Neural crest cell (in vitro differentiated cells): ENCODE results near the gene NEBL. TPM values are rescaled to one million over a fixed set of nuclear protein-coding genes. Genes with fewer than 3 reads are reported as not detected.

ENCODE experiments used
- DNase-seq: peaks from one replicate; pipeline ENCODE4 v3.0.0; 2021; ENCODE audit warnings: low read depth, mixed read lengths, low spot score
- H3K27ac Mint-ChIP-seq: one replicate; pipeline ENCODE4 v1.8.0; 2021; ENCODE audit warnings: mild to moderate bottlenecking, mixed read lengths; ENCODE audit not compliant: unreplicated experiment
- H3K27me3 Mint-ChIP-seq: 2 replicates; pipeline ENCODE4 v1.8.0; 2021; ENCODE audit warnings: low read depth, mild to moderate bottlenecking, mixed read lengths
- H3K36me3 Mint-ChIP-seq: 2 replicates; pipeline ENCODE4 v1.8.0; 2021; ENCODE audit warnings: low read depth, mild to moderate bottlenecking, mixed read lengths
- H3K4me1 Mint-ChIP-seq: 2 replicates; pipeline ENCODE4 v1.8.0; 2021; ENCODE audit warnings: mixed read lengths
- H3K4me3 Mint-ChIP-seq: one replicate; pipeline ENCODE4 v1.8.0; 2021; ENCODE audit warnings: mild to moderate bottlenecking, mixed read lengths
- H3K9me3 Mint-ChIP-seq: 2 replicates; pipeline ENCODE4 v1.8.0; 2021; ENCODE audit warnings: mixed read lengths
- total RNA-seq: library from RNA; stranded (reverse); gene quantifications from 2 replicates; pipeline ENCODE4 v1.2.1, GENCODE V29; 2021
- TF ChIP-seq, protein P1 (sequence below): fragments of 200-600 bp; sonication (generic); conservative IDR thresholded peaks from 2 replicates; pipeline ENCODE4 v1.5.0; 2021; ENCODE audit warnings: antibody characterized with exemption, mild to moderate bottlenecking

NEBL gene
- total RNA-seq, 1 donor from 2014 or later: 8.4 TPM

DNA sequence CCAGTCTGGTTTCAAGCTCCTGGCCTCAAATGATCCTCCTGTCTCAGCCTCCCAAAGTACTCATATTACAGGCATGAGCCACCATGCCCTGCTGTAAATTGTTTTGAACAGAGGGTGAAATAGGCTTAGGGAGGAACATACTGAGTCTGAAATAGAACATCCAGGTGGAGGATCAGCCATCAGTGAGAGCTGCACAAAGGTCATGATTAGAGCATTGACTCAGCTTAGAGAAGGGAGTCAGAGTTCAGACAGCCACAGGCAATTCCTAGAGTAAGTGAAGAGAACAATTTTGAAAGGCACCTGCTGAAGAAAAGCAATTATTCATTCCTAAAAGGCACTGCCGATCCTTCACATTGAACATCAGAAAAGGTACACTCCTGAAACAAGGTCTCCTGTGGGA, 15.9 kb upstream of the NEBL start:
- TF ChIP-seq, protein P1, sequence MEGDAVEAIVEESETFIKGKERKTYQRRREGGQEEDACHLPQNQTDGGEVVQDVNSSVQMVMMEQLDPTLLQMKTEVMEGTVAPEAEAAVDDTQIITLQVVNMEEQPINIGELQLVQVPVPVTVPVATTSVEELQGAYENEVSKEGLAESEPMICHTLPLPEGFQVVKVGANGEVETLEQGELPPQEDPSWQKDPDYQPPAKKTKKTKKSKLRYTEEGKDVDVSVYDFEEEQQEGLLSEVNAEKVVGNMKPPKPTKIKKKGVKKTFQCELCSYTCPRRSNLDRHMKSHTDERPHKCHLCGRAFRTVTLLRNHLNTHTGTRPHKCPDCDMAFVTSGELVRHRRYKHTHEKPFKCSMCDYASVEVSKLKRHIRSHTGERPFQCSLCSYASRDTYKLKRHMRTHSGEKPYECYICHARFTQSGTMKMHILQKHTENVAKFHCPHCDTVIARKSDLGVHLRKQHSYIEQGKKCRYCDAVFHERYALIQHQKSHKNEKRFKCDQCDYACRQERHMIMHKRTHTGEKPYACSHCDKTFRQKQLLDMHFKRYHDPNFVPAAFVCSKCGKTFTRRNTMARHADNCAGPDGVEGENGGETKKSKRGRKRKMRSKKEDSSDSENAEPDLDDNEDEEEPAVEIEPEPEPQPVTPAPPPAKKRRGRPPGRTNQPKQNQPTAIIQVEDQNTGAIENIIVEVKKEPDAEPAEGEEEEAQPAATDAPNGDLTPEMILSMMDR: no peak
- Mint-ChIP-seq H3K9me3 (no peaks in the 10 kb centered on the region), H3K4me1 (peaks cover 3% of the 10 kb centered on the region), H3K27me3 (no peaks in the 10 kb centered on the region), H3K27ac (no peak overlapping the region), H3K4me3 (no peak overlapping the region), H3K36me3 (no peaks in the 10 kb centered on the region)
- no peak for DNase-seq

DNA sequence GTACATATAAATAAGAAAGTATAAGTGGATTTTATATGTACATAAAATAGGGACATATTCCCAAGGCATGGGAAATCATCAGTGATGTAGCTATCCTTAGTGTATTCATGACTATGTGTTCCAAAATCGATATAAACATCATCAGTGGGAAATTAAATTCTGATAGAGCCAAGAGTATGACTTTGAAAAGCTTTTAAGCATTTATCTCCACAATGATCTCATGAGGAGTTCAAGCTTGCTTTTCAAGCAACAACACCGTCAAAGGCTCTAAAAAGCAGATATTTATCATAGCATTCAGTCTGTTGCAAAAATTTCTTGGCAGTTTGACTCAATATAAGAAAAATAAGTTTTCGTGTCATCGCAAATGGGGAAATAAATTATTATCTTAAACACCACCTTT, 14.5 kb upstream of the NEBL start:
- H3K36me3 Mint-ChIP-seq: no peaks in the 10 kb centered on the region
- peaks cover 3% of the 10 kb centered on the region for H3K4me1 Mint-ChIP-seq
- DNase-seq: no peak
- no peak overlapping the region for H3K27ac Mint-ChIP-seq
- H3K27me3 Mint-ChIP-seq: no peaks in the 10 kb centered on the region
- TF ChIP-seq, protein P1: no peak
- no peaks in the 10 kb centered on the region for H3K9me3 Mint-ChIP-seq
- H3K4me3 Mint-ChIP-seq: no peak overlapping the region

DNA sequence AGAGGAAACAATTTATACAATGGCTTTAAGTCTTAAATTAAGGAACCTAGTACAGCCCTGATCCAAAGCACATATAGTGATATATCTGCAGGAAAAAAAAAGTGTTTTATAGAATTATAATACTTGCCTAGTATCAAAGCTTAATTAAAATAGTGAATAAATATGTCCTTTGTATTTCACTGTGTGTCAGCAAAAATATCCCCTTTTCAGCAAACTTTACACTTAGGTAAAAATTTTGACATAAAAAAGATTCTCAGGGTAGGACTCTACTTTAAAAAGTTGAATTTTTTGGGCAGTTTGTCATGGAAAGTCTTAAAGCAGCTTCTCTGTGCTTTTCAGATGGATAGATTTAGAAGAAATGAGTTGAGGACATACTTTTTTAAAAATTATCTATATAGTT, 12.7 kb upstream of the NEBL start:
- H3K9me3 Mint-ChIP-seq: no peaks in the 10 kb centered on the region
- TF ChIP-seq, protein P1: no peak

DNA sequence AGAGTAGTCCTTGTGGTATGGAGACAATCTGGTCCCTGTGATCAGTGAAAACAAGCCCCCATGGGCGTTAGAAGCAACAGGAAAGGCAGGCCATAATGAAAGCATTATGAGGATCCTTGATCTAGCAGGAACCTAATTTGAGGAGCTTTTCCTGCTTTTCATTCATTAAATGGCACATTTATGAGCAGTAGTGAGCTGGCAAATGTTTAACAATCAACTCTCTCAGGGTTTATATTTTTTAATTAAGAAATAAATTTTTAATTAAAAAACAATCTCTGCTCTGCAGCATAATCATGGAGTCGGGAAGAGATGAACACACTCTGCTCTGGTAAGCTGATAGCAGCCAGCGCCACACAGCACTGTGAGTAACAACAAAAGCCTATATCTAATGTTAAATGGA, 11.3 kb upstream of the NEBL start:
- H3K4me1 Mint-ChIP-seq: peaks cover 3% of the 10 kb centered on the region
- TF ChIP-seq, protein P1: no peak
- H3K9me3 Mint-ChIP-seq: peaks cover 3% of the 10 kb centered on the region
- no peaks in the 10 kb centered on the region for H3K36me3 Mint-ChIP-seq
- no peak overlapping the region for H3K27ac Mint-ChIP-seq
- no peak for DNase-seq
- H3K27me3 Mint-ChIP-seq: no peaks in the 10 kb centered on the region
- H3K4me3 Mint-ChIP-seq: no peak overlapping the region

More for the DNA sequence above, 12.7 kb upstream of the NEBL start:
- no peak for DNase-seq
- Mint-ChIP-seq H3K27me3 (no peaks in the 10 kb centered on the region), H3K4me1 (peaks cover 3% of the 10 kb centered on the region), H3K27ac (no peak overlapping the region), H3K36me3 (no peaks in the 10 kb centered on the region), H3K4me3 (no peak overlapping the region)

GRCh38 chr10:20903635-20904390, 6.7 kb upstream of the NEBL start:
- TF ChIP-seq, protein P1: no peak
- no peak overlapping the region for H3K27ac Mint-ChIP-seq

More at GRCh38 chr10:20903635-20904390, 6.7 kb upstream of the NEBL start:
- no peak overlapping the region for H3K4me3 Mint-ChIP-seq
- peaks cover 3% of the 10 kb centered on the region for H3K4me1 Mint-ChIP-seq
- DNase-seq: no peak
- no peaks in the 10 kb centered on the region for H3K36me3 Mint-ChIP-seq
- no peaks in the 10 kb centered on the region for H3K27me3 Mint-ChIP-seq
- H3K9me3 Mint-ChIP-seq: peaks cover 5% of the 10 kb centered on the region
